A549 (cell line): ENCODE measurements around the gene MGLL.

Source experiments
- CTCF ChIP-seq: fragments of >200 bp; sonication (Bioruptor Twin); formaldehyde crosslinking; IDR thresholded peaks from 3 replicates; pipeline ENCODE4 v1.5.1; 2016
- FOSL2 ChIP-seq, 2 experiments: fragments of 450-650 bp in 1 of 2; fragments of >200 bp in 1 of 2; sonication (Bioruptor Twin) in 1 of 2; formaldehyde crosslinking; IDR thresholded peaks; 2 replicates each; pipeline versions ENCODE4 v1.5.0 to v1.6.1; 2016 to 2020; ENCODE audit warnings: mild to moderate bottlenecking in 1 of 2, moderate library complexity in 1 of 2
- HEYL ChIP-seq: fragments of 250-450 bp; sonication (Bioruptor Pico); IDR thresholded peaks from 2 replicates; pipeline ENCODE4 v1.8.0; 2021; ENCODE audit warnings: mild to moderate bottlenecking, moderate library complexity
- JUN ChIP-seq, 2 experiments: fragments of >200 bp; sonication (Bioruptor Twin); formaldehyde crosslinking; IDR thresholded peaks; 2 replicates in 1 of 2; 3 replicates in 1 of 2; pipeline ENCODE4 v1.6.1; 2016 to 2017
- KDM1A ChIP-seq: fragments of 200-600 bp; sonication (generic); IDR thresholded peaks from 2 replicates; pipeline ENCODE4 v1.6.1; 2016; ENCODE audit warnings: low read depth, mild to moderate bottlenecking
- MAX ChIP-seq: IDR thresholded peaks from 2 replicates; pipeline ENCODE4 v1.6.1; 2012
- MYC ChIP-seq: IDR thresholded peaks from 2 replicates; pipeline ENCODE4 v1.6.1; 2012; ENCODE audit warnings: mild to moderate bottlenecking, inconsistent platforms, low read length, improper control_type of control experiment, borderline replicate concordance
- NFE2L2 ChIP-seq: fragments of 150-350 bp; conservative IDR thresholded peaks from 2 replicates; pipeline ENCODE4 v1.6.1; 2014; ENCODE audit warnings: low read length
- REST ChIP-seq: fragments of 200-600 bp; sonication (generic); IDR thresholded peaks from 2 replicates; pipeline ENCODE4 v1.6.1; 2016; ENCODE audit warnings: antibody characterized with exemption, mild to moderate bottlenecking, moderate library complexity

GRCh38 chr3:127820221-127820825 lies 2.0 kb downstream of the MGLL start:
- TF ChIP-seq CTCF: no peak
- no peak for TF ChIP-seq KDM1A
- TF ChIP-seq HEYL (CRISPR knock-in tag): no peak
- no peak for TF ChIP-seq FOSL2 (IDR thresholded peaks at IDR 0.05)
- no peak for TF ChIP-seq FOSL2 (CRISPR knock-in tag; IDR thresholded peaks at IDR 0.05)
- no peak for TF ChIP-seq MAX
- TF ChIP-seq REST: no peak
- TF ChIP-seq JUN (IDR thresholded peaks at IDR 0.05): 0 out of 5 replicates have a peak, but pooled peaks of 1 of the 2 experiments have one; percentile 57
- no peak for TF ChIP-seq NFE2L2
- no peak for TF ChIP-seq MYC
